HS-27A (cell line): Measurements from ENCODE around the gene FAM107B.

ENCODE experiments used
- DNase-seq: peaks from one replicate; pipeline ENCODE4 v3.0.0-alpha.2; 2012; ENCODE audit warnings: low read depth, missing footprints

FAM107B gene

DNA sequence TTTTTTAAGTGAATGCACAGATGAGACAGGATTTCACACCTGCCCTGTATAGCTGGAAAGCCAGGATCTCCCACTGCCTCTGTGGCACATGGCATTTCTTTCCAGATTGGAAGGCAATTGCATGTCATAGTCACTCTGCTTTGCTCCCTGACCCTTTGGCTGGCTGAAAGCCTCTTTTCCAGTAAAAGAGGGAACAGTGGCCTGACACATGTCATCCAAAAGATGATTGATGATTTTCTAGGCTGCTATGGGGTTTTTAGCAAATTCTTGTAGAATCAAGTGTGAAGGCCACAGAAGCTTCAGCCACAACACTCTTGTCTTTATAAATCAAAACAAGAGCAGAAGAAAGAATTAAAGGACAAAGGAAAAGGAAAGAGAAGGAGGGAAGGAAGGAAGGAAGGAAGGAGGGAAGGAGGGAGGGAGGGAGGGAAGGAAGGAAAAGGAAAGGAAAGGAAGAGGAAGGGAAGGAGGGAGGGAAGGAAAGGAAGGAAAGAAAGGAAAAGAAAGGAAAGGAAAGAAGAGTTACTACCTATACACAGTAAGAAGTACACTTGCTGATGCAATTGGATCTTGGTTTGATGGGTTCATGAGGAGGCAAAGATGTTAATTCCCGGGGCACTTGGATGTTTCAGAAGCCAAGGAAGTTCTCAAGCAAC lies 285.0 kb downstream of the FAM107B start:
- no peak for DNase-seq

DNA sequence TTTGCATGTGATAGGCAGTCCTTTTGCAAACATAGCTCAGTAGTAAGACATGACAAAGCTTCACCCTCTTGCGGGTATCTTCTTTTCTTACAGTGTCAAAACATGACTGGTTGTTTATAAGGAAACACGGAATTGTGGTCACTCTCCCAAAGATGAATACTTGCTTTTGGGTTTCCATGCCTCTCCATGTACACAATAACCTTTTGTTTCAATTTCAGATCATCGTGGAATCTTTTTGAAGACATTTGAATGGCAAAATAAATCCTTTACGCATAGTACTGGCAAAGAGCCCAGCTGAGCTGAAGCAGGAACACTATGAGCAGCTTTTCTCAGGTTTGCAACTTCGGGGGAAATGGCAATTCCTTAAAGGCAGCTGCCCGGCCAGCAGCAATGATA lies 287.2 kb downstream of the FAM107B start:
- DNase-seq: no peak

GRCh38 chr10:14486777-14487487 lies 287.8 kb downstream of the FAM107B start:
- DNase-seq: no peak

- no peak for DNase-seq
Observed at GRCh38 chr10:14485986-14486385, 288.7 kb downstream of the FAM107B start.

DNA sequence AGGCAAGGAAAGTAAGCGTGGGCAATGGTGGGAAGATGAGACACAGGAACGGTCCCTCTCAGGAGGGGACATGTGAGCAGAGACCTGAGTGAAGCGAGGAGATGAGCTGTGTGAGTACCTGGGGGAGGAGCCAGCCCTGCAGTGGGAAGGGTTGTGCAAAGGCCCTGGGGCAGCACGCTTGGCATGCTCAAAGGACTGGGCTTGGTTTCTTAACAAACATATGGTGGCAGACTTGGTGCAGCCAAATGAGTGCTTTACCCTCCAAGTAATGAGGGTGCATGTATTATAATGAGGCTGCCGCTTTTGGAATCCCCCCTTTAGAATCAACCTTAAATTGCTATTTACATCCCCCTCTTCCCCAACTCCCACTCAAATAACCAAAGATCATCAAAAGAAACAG lies 291.3 kb downstream of the FAM107B start:
- no peak for DNase-seq

GRCh38 chr10:14481752-14482151 lies 292.9 kb downstream of the FAM107B start:
- no peak for DNase-seq

GRCh38 chr10:14481014-14481413 lies 293.7 kb downstream of the FAM107B start:
- no peak for DNase-seq

DNA sequence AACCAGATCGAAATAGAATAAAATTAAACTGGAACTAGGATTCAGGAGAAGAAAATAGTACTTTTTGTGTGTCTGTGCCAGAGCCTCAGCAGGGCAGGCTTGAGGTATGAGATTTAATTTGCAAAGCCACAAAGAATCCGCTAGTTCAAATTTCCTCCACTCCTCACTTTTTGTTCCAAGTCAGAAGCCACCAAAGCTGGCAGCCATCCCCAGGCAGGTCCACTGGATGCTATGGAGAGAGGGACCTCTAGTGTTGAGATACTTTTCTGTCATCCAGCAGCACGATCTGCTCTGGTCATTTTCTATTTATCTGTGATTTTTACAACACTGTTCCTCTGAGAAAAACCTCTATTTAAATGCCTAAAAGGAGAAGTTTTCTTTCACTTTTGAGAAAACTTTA lies 296.1 kb downstream of the FAM107B start:
- DNase-seq: peak; percentile 50

GRCh38 chr10:14478201-14478600 lies 296.5 kb downstream of the FAM107B start:
- no peak for DNase-seq

- no peak for DNase-seq
Observed at GRCh38 chr10:14477408-14477710, 297.3 kb downstream of the FAM107B start.

- DNase-seq: peak; percentile 88
Observed at GRCh38 chr10:14476641-14477407, 297.9 kb downstream of the FAM107B start.

- no peak for DNase-seq
Observed at GRCh38 chr10:14476006-14476405, 298.7 kb downstream of the FAM107B start.

DNA sequence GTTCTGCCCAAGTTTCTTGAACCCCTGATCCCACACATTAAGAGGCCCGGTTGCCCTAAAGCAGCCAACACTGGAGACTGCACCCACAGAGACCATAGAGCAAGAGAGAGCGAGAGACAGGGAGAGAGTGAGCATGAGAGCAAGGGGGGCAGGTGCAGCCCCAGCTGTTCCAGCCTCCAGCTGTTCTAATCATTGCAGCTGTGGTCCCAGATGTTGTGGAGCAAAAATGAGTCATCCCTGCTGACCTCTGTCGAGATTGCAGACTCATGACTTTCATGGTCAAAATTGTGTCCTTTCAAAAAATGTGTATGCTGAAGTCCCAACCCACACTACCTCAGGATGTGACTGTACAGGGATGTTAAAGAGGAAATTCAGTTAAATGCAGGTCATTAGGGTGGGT lies 300.0 kb downstream of the FAM107B start:
- no peak for DNase-seq

- DNase-seq: no peak
Observed at GRCh38 chr10:14470920-14471319, 303.8 kb downstream of the FAM107B start.

- no peak for DNase-seq
Observed at GRCh38 chr10:14468726-14469125, 306.0 kb downstream of the FAM107B start.
